ENCODE data around the gene ANKRD40. TPM values are rescaled to one million over a fixed set of nuclear protein-coding genes. Genes with fewer than 3 reads are reported as not detected.

Gene ANKRD40
- total and polyA plus RNA-seq, 9 of the 15 experiments (the other 6 are each of a cell fraction or from before 2014, with no cell fraction given): 9.0 to 28.9 (median 27.7) TPM

GRCh38 chr17:50664788-50665458, 42.8 kb downstream of the ANKRD40 start (continued):
- TF ChIP-seq, protein P1, sequence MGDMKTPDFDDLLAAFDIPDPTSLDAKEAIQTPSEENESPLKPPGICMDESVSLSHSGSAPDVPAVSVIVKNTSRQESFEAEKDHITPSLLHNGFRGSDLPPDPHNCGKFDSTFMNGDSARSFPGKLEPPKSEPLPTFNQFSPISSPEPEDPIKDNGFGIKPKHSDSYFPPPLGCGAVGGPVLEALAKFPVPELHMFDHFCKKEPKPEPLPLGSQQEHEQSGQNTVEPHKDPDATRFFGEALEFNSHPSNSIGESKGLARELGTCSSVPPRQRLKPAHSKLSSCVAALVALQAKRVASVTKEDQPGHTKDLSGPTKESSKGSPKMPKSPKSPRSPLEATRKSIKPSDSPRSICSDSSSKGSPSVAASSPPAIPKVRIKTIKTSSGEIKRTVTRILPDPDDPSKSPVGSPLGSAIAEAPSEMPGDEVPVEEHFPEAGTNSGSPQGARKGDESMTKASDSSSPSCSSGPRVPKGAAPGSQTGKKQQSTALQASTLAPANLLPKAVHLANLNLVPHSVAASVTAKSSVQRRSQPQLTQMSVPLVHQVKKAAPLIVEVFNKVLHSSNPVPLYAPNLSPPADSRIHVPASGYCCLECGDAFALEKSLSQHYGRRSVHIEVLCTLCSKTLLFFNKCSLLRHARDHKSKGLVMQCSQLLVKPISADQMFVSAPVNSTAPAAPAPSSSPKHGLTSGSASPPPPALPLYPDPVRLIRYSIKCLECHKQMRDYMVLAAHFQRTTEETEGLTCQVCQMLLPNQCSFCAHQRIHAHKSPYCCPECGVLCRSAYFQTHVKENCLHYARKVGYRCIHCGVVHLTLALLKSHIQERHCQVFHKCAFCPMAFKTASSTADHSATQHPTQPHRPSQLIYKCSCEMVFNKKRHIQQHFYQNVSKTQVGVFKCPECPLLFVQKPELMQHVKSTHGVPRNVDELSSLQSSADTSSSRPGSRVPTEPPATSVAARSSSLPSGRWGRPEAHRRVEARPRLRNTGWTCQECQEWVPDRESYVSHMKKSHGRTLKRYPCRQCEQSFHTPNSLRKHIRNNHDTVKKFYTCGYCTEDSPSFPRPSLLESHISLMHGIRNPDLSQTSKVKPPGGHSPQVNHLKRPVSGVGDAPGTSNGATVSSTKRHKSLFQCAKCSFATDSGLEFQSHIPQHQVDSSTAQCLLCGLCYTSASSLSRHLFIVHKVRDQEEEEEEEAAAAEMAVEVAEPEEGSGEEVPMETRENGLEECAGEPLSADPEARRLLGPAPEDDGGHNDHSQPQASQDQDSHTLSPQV (IDR thresholded peaks at IDR 0.05): peak; percentile 57; the same call in 1 of the 2 replicates
- TF ChIP-seq, protein P2, sequence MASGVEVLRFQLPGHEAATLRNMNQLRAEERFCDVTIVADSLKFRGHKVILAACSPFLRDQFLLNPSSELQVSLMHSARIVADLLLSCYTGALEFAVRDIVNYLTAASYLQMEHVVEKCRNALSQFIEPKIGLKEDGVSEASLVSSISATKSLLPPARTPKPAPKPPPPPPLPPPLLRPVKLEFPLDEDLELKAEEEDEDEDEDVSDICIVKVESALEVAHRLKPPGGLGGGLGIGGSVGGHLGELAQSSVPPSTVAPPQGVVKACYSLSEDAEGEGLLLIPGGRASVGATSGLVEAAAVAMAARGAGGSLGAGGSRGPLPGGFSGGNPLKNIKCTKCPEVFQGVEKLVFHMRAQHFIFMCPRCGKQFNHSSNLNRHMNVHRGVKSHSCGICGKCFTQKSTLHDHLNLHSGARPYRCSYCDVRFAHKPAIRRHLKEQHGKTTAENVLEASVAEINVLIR (CRISPR knock-in tag; IDR thresholded peaks at IDR 0.05): no peak
- TF ChIP-seq ZNF830 (CRISPR knock-in tag; IDR thresholded peaks at IDR 0.05) (no peak), SNRNP70 (optimal IDR thresholded peaks at IDR 0.05; ENCODE audit: low read depth, low read length) (no peak), CTBP1 (IDR thresholded peaks at IDR 0.05; ENCODE audit: borderline replicate concordance) (peak; percentile 38; the same call in 1 of the 2 replicates), ZNF785 (CRISPR knock-in tag; IDR thresholded peaks at IDR 0.05) (no peak), JUNB (CRISPR knock-in tag; conservative IDR thresholded peaks at IDR 0.05) (no peak), ARID1B (IDR thresholded peaks at IDR 0.05) (peak; percentile 73), SAP30 (IDR thresholded peaks at IDR 0.05; ENCODE audit: borderline replicate concordance, insufficient read depth, low read depth, low read length, poor library complexity, severe bottlenecking) (no peak), MAFK (IDR thresholded peaks at IDR 0.05; ENCODE audit: low read length) (no peak), MEF2A (IDR thresholded peaks at IDR 0.05; ENCODE audit: control insufficient read depth, low read depth, low read length) (peak; percentile 32; the same call in 1 of the 2 replicates), PURB (CRISPR knock-in tag; IDR thresholded peaks at IDR 0.05; ENCODE audit: low read depth) (no peak), ARHGAP35 (IDR thresholded peaks at IDR 0.05; ENCODE audit: partially characterized antibody) (no peak), SMAD4 (CRISPR knock-in tag; conservative IDR thresholded peaks at IDR 0.05) (peak; percentile 82), POLR2AphosphoS5 (IDR thresholded peaks at IDR 0.05; ENCODE audit: control insufficient read depth, insufficient read depth, low read depth, low read length) (0 out of 2 replicates have a peak, but pooled peaks have one; percentile 28)
- TF ChIP-seq, protein P3, sequence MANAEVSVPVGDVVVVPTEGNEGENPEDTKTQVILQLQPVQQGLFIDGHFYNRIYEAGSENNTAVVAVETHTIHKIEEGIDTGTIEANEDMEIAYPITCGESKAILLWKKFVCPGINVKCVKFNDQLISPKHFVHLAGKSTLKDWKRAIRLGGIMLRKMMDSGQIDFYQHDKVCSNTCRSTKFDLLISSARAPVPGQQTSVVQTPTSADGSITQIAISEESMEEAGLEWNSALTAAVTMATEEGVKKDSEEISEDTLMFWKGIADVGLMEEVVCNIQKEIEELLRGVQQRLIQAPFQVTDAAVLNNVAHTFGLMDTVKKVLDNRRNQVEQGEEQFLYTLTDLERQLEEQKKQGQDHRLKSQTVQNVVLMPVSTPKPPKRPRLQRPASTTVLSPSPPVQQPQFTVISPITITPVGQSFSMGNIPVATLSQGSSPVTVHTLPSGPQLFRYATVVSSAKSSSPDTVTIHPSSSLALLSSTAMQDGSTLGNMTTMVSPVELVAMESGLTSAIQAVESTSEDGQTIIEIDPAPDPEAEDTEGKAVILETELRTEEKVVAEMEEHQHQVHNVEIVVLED (CRISPR knock-in tag; IDR thresholded peaks at IDR 0.05): no peak
- TF ChIP-seq, protein P4, sequence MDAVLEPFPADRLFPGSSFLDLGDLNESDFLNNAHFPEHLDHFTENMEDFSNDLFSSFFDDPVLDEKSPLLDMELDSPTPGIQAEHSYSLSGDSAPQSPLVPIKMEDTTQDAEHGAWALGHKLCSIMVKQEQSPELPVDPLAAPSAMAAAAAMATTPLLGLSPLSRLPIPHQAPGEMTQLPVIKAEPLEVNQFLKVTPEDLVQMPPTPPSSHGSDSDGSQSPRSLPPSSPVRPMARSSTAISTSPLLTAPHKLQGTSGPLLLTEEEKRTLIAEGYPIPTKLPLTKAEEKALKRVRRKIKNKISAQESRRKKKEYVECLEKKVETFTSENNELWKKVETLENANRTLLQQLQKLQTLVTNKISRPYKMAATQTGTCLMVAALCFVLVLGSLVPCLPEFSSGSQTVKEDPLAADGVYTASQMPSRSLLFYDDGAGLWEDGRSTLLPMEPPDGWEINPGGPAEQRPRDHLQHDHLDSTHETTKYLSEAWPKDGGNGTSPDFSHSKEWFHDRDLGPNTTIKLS (IDR thresholded peaks at IDR 0.05; ENCODE audit: borderline replicate concordance, low read depth): no peak
